G401.6 (cell line): ENCODE results near the gene TMEM87B.

Source experiments
- FAIRE-seq: peaks from 2 replicates; lab custom pipeline; 2012; peaks lifted over from hg19 to GRCh38; lab: Jason Lieb, UNC

The TMEM87B gene, protein sequence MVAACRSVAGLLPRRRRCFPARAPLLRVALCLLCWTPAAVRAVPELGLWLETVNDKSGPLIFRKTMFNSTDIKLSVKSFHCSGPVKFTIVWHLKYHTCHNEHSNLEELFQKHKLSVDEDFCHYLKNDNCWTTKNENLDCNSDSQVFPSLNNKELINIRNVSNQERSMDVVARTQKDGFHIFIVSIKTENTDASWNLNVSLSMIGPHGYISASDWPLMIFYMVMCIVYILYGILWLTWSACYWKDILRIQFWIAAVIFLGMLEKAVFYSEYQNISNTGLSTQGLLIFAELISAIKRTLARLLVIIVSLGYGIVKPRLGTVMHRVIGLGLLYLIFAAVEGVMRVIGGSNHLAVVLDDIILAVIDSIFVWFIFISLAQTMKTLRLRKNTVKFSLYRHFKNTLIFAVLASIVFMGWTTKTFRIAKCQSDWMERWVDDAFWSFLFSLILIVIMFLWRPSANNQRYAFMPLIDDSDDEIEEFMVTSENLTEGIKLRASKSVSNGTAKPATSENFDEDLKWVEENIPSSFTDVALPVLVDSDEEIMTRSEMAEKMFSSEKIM

DNA sequence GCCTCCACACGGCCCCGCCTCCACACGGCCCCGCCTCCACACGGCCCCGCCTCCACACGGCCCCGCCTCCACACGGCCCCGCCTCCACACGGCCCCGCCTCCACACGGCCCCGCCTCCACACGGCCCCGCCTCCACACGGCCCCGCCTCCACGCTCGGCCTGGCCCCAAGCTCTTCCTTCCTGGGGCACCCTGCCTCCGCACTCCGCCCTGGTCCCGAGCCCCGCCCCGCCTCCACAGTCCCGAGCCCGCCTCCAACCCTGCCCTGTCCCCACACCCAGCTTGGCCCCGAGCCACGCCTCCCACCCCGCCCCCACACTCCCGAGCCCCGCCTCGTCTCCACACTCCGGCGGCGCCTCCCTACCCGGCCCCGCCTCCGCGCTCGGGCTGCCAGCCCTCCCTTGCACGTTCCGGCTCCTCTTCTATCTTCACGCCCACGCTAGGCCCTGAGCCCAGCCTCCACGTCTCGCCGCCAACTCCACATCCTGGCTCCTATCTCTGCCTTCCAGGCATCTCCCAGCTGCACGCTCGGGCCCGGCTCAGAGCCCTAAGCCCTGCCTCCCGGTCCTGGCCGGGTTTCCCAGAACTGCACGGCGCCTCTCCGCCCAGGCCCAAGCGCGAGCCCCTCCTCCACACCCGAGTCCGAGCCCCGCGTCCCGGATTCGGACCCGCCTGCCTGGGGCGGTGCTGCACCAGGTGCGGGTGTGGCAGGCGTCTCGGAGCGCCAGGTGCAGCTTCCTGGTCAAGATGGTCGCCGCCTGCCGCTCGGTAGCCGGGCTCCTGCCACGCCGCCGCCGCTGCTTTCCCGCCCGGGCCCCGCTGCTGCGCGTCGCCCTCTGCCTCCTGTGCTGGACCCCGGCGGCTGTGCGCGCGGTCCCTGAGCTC, at the start of gene TMEM87B:
TSS of gene TMEM87B (plus strand) at position 423 of the 883 bp plus-strand sequence. CDS start at position 746, 323 bp downstream.
- FAIRE-seq = no peak

DNA sequence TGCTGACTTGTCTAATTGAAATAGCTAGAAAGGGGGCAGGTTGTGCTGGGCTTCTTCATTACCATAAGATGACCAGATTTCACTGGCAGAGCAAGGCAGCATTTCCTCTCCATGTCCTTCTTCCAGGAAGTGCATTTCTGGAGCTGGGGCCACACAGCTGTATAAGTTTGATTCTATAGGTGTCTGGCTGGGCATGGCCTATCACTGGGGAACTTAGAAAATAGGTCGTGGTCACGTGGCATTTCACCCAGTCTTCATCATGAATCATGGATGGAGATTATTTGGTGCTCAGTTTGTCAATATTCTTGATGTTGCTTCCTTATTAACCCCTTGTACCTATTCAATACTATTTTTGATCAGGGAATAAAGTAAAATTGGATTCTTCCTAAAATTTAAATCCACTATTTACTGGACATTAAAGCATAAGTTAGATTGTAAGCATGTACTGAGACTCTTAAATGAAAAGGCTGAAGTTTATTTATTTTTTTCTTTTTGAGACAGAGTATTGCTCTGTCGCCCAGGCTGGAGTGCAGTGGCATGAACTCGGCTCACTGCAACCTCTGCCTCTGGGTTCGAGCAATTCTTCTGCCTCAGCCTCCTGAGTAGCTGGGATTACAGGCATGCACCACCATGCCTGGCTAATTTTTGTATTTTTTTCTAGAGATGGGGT, 49.5 kb upstream of the TMEM87B start:
- no peak for FAIRE-seq

DNA sequence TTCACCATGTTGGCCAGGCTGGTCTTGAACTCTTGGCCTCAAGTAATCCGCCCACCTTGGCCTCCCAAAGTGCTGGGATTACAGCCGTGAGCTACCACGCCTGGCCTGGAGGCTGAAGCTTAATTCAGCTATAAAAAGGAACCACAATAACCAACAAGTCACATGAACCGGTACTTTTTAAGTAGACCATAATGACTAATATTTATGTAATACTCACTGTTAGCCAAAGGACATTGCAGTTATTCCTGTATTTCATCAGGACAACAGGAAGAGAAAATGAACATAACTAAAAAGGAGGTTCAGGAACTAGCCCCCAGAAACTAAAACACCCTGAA, 49.0 kb upstream of the TMEM87B start:
- no peak for FAIRE-seq

DNA sequence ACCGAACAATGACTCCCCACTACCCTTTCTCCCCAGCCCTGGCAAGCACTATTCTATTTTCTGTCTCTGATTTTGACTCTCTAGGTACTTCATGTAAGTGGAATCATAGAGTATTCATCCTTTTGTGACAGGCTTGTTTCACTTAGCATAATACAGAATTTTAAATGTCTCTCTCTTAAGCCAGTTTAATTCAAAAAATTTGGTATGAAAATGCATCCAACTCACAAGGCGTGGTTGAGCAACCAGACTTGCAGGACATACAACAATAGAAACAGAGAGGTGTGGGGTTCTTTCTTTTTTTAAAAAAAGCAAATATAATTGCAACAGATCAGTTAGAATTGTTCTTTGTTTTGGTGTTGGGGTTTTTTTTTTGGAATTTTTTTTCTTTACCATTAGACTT, 47.6 kb upstream of the TMEM87B start:
- no peak for FAIRE-seq

DNA sequence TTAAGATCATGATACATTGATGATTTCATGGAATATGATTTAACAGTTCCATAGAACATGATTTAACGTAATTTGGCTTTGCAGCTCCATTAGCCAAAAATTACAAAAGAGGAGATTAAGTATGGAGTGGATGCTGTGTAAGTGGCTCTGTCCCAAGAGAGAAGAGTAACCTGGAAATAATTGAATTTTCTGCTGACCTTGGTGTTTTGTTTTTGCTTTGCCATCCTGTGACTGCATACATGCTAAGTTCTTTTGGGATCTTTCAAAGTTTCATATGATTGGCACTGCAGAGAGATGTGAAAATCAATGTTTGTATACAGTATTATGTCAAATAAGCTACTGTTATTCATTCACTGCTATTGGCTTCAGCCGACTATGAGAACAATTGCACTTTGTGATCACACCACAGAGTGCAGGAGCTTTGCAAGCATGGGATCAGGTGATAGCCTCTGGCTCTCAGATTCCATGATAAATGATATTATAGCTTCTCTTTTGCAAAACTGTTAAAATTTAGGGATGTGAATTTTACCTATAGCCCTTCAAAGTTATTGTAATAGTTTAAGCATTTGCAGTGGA, 46.1 kb upstream of the TMEM87B start:
- no peak for FAIRE-seq

DNA sequence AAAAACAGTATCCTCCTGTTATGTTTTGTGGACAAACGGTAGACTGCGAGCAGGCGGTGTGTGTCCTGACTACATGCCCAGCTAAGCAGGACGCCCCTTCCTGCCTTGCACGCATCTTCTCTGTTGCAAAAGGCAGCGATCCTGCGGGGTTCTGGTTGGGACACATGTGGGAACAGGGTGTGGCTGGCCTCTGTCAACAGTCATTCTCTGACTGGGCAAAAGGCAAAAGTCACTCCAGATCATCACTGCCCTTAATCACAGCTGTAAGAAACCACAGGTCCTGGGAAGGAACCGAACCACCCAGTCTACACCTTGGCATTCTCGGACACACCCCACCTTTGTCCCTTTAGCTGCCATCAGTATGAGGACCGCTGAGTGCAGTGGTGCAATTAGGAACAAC, 44.3 kb upstream of the TMEM87B start:
- no peak for FAIRE-seq

DNA sequence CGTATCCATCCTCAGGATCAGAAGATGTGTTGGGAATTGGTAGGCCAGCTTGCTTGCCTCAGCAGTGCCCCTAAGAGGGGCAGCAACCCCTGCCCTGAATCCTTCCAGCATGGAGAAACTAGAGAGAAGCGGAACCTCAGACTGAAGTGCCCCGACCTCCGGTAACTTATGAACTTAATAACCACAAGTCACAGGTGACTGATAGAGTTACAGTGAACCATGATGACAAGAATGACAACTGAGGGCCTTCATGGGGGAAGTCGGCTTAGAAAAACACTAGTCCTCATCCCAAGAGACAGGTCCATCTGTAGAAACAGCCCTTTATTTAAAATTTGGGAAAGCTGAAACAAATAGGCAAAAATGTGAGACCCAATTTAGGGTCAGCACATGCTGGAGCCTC, 42.5 kb upstream of the TMEM87B start:
- no peak for FAIRE-seq

DNA sequence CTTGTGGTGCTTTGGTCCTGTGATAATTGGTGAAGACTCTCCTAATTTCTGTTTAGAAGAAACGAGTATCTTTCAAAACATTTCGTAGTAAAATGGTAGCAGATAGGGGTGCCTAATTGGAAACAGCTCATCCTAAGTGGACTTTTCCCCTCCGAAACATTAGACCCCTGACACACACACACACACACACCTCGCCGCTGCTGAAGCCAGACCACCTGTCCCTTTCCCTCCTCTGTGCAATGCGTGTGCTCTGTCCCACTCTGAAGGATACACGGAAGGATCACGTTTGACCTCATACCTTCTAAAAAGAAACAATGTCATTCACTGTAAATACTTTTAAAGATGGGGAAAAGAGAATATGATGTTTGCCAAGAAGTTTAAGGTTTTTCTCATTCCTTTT, 36.2 kb upstream of the TMEM87B start:
- FAIRE-seq = no peak

DNA sequence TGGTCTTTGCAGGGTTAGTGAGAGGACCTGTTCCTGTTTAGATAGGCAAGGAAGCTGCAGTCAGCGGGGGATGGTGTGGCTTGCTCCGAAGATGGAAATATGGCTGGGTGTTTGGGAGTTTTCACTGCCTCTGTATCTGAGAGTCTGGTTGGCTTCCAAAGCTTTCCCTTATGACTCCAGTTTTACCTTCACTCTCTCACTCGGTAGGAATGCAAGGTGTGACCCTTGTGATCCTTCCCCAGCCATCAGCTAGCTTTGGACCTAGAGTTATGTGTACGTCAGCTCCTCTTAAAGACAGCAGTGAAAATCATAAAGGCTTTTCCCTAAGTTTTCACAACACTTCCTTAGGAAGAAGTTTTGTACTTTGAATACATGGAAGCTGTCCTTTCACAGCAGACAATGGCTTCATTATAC, 35.5 kb upstream of the TMEM87B start:
- no peak for FAIRE-seq

DNA sequence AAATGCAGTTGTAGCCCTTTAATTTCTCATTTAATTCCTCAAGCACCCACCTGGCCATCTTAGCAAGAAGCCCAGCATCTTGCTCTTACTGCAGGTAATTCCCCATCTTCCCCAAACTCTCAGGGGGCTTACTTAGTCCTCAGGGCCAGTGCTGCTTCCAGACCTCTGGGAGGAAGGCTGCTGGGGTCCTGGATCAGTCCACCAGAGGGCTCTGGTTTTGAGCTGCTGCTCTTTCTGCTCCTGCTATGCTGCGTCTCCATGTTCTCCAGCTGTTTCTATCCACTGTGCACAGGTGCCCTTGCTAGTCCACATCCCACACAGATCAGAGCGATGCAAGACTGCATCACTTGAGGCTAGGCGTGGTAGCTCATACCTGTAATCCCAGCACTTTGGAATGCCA, 34.5 kb upstream of the TMEM87B start:
- FAIRE-seq = no peak

DNA sequence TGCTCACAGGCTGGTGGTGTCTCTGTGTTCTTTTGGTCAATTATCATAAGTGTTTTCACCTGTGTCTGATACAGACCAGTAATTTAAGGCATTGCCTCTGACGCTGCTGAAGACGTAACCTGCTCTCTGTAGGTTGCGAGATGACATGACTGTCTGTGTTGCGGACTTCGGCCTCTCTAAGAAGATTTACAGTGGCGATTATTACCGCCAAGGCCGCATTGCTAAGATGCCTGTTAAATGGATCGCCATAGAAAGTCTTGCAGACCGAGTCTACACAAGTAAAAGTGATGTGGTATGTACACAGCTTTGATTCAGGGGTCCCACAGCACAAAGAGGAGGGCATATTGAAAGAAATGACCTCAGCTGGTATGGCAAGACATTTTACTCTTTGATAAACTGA, 33.8 kb upstream of the TMEM87B start:
- FAIRE-seq = no peak

DNA sequence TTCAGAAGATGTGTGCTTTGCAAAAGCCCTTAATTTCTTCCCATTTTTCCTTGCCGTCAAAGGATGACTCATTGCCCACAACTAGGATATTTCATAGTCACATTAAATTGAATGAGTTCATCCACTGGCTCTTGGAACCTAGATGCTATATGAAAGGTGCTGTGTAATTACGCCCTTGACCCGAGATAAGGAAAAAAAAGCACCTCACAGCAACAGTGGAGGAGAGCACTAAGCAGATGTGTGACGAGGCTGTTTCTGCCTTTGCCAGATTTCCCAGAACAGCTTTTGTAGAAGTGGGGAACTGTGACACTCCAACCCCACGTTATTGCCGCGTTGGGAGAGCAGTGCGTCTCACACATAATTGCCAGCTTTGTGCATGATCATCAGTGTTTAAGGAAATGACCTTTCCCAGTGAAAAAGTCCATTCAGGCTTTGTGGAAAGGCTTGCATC, 33.3 kb upstream of the TMEM87B start:
- no peak for FAIRE-seq

DNA sequence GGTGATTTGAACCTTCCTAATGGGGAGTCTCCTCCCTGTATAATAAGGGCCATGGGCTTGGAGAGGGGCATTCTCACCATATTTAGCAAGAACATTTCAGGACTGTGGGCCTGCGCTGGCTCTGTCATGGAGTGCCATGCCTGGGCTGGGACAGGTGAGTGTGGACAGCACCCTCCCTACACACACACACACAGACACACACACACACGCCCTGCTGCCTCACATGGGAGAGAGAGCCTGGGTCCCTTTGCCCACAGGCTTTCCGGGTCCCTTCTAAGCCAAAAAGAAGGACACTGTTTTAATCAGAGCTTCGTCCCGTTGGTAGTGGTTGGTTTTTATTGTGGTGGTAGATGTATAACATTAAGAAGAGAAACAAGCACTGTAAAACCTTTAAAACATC, 31.4 kb upstream of the TMEM87B start:
- FAIRE-seq = no peak

DNA sequence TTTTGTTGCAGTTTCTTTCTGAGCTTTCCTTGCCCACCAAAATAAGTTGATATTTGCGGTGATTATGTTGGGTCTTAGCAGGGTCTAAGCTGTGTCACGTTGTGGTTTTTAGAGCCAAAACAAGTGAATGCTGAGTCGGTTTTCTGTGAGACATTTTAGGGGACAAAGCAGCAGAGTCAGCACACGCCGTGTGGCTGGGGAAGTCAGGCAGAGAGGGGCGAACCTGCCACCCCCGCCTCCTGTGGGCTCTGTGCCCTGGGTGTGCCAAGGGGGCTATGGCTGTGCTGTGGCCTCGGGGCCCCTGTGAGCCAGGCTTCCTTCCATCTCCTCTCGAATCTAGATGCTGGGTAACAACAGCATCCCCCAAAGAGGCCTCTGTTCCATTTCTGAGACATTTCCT, 30.8 kb upstream of the TMEM87B start:
- no peak for FAIRE-seq

DNA sequence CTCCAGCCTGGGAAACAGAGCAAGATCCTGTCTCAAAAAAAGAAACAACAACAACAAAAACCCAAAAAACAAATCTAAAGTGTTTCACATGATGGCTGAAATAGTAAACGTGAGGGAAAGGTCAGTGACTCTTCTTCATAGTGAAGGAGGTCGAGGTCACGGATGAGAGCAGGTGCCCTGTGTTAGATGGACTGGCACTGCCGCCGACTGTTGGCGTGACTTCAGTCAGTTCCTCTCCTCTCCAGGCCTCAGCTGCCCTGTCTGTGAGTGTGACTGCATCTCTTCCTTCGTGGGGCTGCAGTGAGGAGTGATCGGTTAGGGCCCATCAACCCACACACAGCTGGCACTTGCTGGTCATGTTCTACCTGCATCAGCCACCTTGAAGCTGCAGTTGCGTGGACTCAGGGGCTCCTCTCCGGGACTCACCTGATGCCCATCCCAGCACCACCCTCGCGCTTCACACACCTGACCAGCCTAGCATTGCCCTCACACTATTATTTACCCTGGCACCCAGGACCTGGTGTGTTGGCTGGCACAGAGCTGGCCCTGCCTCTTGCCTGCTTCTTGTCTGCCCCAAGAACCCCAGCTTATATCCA, 30.1 kb upstream of the TMEM87B start:
- no peak for FAIRE-seq

DNA sequence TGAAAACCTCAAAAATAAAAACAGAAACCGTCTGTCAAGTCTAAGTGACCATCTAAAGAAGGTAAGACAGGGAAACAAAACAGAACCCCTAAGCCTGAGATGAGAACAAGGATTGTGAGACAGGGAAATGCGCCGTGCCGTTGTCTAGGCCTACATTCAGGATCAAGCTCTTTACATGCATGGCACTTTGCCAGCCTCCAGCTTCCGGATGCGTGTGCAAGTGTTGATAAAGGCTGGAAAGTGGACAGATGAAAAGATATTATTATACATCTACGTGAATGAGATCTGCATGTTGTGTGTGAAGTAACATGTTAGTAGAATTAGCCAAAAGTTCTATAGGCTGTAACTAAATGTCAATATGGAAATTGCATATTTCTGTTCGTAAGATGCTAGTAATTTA, 28.6 kb upstream of the TMEM87B start:
- FAIRE-seq = no peak

DNA sequence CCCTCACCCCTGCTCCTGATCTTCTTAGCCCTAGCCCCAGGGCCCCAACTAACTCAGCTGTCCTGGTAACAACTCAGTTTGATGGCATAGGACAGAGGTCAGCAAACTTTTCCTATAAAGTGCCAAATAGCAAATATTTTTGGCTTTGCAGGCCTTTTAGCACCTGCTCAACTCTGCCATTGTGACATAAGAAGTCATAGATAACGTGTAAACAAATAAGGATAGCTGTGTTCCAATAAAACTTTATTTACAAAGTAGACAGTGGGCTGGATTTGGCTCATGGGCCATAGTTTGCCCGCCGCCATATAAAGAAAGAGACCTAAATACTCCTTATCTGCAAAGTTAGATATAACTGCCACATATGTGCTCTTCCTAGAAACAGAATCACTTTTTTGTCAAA, 27.3 kb upstream of the TMEM87B start:
- FAIRE-seq = no peak

DNA sequence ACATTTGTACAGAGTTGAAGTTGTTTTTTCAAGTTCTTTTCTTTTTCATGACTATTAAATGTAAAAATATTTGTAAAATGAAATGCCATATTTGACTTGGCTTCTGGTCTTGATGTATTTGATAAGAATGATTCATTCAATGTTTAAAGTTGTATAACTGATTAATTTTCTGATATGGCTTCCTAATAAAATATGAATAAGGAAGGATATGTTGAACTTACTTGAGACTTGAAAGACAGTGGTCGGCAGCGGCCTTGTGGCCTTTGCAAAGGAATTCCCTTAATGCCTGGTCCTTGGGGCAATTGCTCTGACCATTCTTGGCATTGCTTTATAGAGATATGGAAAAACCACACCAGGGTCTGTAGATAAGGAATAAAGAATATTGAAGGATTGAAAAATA, 25.9 kb upstream of the TMEM87B start:
- FAIRE-seq = no peak

DNA sequence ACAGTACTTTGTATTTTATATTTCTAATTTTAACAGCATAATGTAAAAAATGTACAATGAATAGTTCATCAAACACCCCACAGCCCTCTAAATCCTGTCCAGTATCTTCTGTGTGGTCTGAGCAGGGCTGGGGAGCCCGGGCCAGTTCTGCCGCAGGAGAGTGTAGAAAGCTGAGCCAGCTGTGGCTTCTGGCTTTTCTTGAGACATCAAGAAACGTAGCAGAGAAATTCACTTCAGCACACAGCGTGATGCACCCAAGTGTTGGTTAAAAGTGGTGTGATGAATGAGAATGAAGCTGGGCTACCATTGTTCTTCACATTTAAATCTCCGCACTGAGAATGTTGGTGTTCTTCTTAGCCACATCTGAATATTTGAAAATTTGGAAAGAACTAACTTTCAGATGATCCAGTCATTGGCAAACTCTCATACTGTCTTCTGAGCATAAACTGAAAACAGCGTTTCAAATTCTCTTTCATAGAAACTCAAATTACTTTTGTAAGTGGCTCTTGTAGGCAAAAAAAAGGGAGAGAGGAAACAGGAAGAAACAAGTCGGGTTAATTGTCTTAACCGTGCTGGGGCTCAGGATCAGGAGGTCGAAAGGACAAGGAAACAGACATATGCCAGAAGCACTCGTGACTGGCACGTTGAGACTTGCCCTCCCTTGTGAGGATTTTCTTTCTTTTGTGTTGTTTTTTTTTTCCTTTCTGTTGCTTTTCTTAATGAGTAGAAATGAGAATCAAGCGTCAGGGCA, 23.4 kb upstream of the TMEM87B start:
- no peak for FAIRE-seq

DNA sequence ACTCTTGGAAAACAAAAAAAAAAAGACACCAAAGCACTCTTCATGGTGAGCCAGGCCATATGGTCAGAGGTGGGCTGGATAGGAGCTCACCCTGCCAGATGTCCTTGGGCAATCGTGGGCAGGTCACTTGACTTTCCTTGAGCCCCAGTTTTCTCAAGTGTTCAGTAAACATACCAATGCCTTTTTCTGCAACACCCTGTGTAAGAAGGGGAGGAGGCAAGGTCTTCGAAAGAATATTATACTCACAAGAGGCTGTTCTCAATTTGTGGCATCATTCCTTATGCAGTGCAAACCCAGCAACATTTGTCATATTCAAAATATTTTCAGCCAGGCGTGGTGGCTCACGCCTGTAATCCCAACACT, 22.9 kb upstream of the TMEM87B start:
- no peak for FAIRE-seq
